Measurements from ENCODE around the gene UNC13A.

GRCh38 chr19:17659996-17660395 lies 28.2 kb downstream of the UNC13A start:
- TF ChIP-seq CTCF (IDR thresholded peaks at IDR 0.05): no peak
- TF ChIP-seq TCF12 (IDR thresholded peaks at IDR 0.05): no peak
- TF ChIP-seq MAX (IDR thresholded peaks at IDR 0.05; ENCODE audit: low read depth): no peak
- TF ChIP-seq, protein P1, sequence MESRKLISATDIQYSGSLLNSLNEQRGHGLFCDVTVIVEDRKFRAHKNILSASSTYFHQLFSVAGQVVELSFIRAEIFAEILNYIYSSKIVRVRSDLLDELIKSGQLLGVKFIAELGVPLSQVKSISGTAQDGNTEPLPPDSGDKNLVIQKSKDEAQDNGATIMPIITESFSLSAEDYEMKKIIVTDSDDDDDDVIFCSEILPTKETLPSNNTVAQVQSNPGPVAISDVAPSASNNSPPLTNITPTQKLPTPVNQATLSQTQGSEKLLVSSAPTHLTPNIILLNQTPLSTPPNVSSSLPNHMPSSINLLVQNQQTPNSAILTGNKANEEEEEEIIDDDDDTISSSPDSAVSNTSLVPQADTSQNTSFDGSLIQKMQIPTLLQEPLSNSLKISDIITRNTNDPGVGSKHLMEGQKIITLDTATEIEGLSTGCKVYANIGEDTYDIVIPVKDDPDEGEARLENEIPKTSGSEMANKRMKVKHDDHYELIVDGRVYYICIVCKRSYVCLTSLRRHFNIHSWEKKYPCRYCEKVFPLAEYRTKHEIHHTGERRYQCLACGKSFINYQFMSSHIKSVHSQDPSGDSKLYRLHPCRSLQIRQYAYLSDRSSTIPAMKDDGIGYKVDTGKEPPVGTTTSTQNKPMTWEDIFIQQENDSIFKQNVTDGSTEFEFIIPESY (IDR thresholded peaks at IDR 0.05; ENCODE audit: borderline replicate concordance, low read depth): no peak
- TF ChIP-seq, protein P2, sequence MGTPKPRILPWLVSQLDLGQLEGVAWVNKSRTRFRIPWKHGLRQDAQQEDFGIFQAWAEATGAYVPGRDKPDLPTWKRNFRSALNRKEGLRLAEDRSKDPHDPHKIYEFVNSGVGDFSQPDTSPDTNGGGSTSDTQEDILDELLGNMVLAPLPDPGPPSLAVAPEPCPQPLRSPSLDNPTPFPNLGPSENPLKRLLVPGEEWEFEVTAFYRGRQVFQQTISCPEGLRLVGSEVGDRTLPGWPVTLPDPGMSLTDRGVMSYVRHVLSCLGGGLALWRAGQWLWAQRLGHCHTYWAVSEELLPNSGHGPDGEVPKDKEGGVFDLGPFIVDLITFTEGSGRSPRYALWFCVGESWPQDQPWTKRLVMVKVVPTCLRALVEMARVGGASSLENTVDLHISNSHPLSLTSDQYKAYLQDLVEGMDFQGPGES (IDR thresholded peaks at IDR 0.05; ENCODE audit: low read depth, low read length): no peak
- TF ChIP-seq EP300 (IDR thresholded peaks at IDR 0.05; ENCODE audit: borderline replicate concordance in 1 of 2, low read depth in 1 of 2, low read length in 1 of 2): no peak
- TF ChIP-seq RAD21 (IDR thresholded peaks at IDR 0.05; ENCODE audit: low read length): no peak
- no peak for TF ChIP-seq EZH2phosphoT487 (IDR thresholded peaks at IDR 0.05; ENCODE audit: borderline replicate concordance, low read depth)
- no peak for TF ChIP-seq GABPA (IDR thresholded peaks at IDR 0.05; ENCODE audit: low read depth)
- TF ChIP-seq, protein P3, sequence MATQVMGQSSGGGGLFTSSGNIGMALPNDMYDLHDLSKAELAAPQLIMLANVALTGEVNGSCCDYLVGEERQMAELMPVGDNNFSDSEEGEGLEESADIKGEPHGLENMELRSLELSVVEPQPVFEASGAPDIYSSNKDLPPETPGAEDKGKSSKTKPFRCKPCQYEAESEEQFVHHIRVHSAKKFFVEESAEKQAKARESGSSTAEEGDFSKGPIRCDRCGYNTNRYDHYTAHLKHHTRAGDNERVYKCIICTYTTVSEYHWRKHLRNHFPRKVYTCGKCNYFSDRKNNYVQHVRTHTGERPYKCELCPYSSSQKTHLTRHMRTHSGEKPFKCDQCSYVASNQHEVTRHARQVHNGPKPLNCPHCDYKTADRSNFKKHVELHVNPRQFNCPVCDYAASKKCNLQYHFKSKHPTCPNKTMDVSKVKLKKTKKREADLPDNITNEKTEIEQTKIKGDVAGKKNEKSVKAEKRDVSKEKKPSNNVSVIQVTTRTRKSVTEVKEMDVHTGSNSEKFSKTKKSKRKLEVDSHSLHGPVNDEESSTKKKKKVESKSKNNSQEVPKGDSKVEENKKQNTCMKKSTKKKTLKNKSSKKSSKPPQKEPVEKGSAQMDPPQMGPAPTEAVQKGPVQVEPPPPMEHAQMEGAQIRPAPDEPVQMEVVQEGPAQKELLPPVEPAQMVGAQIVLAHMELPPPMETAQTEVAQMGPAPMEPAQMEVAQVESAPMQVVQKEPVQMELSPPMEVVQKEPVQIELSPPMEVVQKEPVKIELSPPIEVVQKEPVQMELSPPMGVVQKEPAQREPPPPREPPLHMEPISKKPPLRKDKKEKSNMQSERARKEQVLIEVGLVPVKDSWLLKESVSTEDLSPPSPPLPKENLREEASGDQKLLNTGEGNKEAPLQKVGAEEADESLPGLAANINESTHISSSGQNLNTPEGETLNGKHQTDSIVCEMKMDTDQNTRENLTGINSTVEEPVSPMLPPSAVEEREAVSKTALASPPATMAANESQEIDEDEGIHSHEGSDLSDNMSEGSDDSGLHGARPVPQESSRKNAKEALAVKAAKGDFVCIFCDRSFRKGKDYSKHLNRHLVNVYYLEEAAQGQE (IDR thresholded peaks at IDR 0.05; ENCODE audit: low read depth, low read length): no peak
- no peak for TF ChIP-seq GATA2 (CRISPR knock-in tag; IDR thresholded peaks at IDR 0.05)
- TF ChIP-seq USF2 (IDR thresholded peaks at IDR 0.05; ENCODE audit: borderline replicate concordance, low read depth, low read length): no peak
- no peak for TF ChIP-seq SIN3A (IDR thresholded peaks at IDR 0.05; ENCODE audit: borderline replicate concordance, low read depth, low read length)
- TF ChIP-seq RXRA (IDR thresholded peaks at IDR 0.05; ENCODE audit: borderline replicate concordance, low read depth): no peak
